ENCODE results near the gene USF2. TPM values are rescaled to one million over a fixed set of nuclear protein-coding genes. Genes with fewer than 3 reads are reported as not detected.

Gene USF2
- total and polyA plus RNA-seq, 2 of the 8 experiments (the other 6 are each of a cell fraction or from before 2014, with no cell fraction given) = 74.1 to 109 TPM

GRCh38 chr19:35272954-35273649 is 4.3 kb downstream of the USF2 start:
- Histone ChIP-seq H2AK5ac (ENCODE audit: low read depth, low read length) (no peak overlapping the region), H3K23ac (ENCODE audit: insufficient read length) (no peak overlapping the region), H2BK5ac (ENCODE audit: low read depth, low read length) (no peak overlapping the region), H3K79me2 (ENCODE audit: control insufficient read depth in 1 of 2, insufficient read depth in 2 of 2, low read length in 2 of 2) (0 out of 4 replicates have a peak, but pooled peaks cover 0 to 5% of the 10 kb centered on the region in 2 experiments), H2BK12ac (ENCODE audit: low read depth, low read length) (no peak overlapping the region), H4K5ac (ENCODE audit: insufficient read length, low read depth, low read length) (no peak overlapping the region), H3K4ac (replicated peaks; ENCODE audit: insufficient read length, low read depth, low read length) (no peak overlapping the region), H3K18ac (ENCODE audit: extremely low read depth, low read length) (no peak overlapping the region), H2AFZ (ENCODE audit: low read length) (no peak overlapping the region), H4K8ac (ENCODE audit: extremely low read depth, insufficient read depth, low read length) (no peak overlapping the region), H3K9ac (replicated peaks in 1 of 4; ENCODE audit: extremely low read depth in 1 of 4, low read depth in 3 of 4, low read length in 3 of 4) (no peak overlapping the region), H3K23me2 (ENCODE audit: low read depth, low read length) (no peaks in the 10 kb centered on the region; the same call in 1 of the 2 replicates), H3K36me3 (ENCODE audit: control insufficient read depth in 2 of 4, insufficient read depth in 4 of 4, low read length in 3 of 4) (peaks cover 16 to 28% (median 22%) of the 10 kb centered on the region in 4 experiments), H3K9me3 (ENCODE audit: insufficient read depth in 2 of 2, low read depth in 1 of 2, low read length in 1 of 2) (no peaks in the 10 kb centered on the region), H3K4me2 (ENCODE audit: insufficient read depth in 1 of 2, low read depth in 2 of 2, low read length in 2 of 2) (no peak overlapping the region), H3K4me1 (replicated peaks in 1 of 4; ENCODE audit: control insufficient read depth in 3 of 4, insufficient read depth in 4 of 4, low read length in 3 of 4) (peaks cover 0 to 6% (median 2%) of the 10 kb centered on the region in 4 experiments; a peak in 3 of 7 replicates), H4K20me1 (replicated peaks in 1 of 2; ENCODE audit: control insufficient read depth in 1 of 2, insufficient read depth in 2 of 2, low read length in 2 of 2) (peaks cover 0 to 10% of the 10 kb centered on the region in 2 experiments), H3K56ac (replicated peaks; ENCODE audit: insufficient read length, low read depth, low read length) (no peak overlapping the region), H3K27me3 (replicated peaks in 1 of 4; ENCODE audit: control insufficient read depth in 3 of 4, extremely low read depth in 1 of 4, insufficient read depth in 3 of 4, low read length in 3 of 4) (no peaks in the 10 kb centered on the region), H3K27ac (ENCODE audit: low read depth, low read length) (no peak overlapping the region), H3K4me3 (ENCODE audit: extremely low read depth in 1 of 4, insufficient read depth in 2 of 4, low read depth in 3 of 4, low read length in 4 of 4) (no peak overlapping the region), H4K91ac (replicated peaks; ENCODE audit: insufficient read length, low read length) (no peak overlapping the region), H2BK15ac (ENCODE audit: low read length) (no peak overlapping the region), H3K14ac (ENCODE audit: insufficient read length) (no peak overlapping the region), H2BK120ac (replicated peaks; ENCODE audit: low read depth, low read length) (no peak overlapping the region), H2BK20ac (ENCODE audit: low read length) (no peak overlapping the region), H3K79me1 (ENCODE audit: low read depth, low read length) (peaks cover 3% of the 10 kb centered on the region; the same call in 1 of the 2 replicates)
- DNase-seq (ENCODE audit: low read depth in 1 of 2, low spot score in 2 of 2) = no peak
- POLR2A ChIA-PET (ENCODE audit: partially characterized antibody) = interaction anchor here (1.0 to 2.8 kb wide), 4 partner anchors 8 to 39 kb away, joined by 3 to 15 read pairs (median 8); partner anchors contain the start of gene HAMP
- CTCF ChIA-PET (ENCODE audit: partially characterized antibody) = interaction anchor here (1.2 kb wide), 1 partner anchor 14 kb away, joined by 3 read pairs; no protein-coding TSS in a partner anchor
- no peak for FAIRE-seq
- WGBS, 2 experiments (ENCODE audit: extremely low coverage in 1 of 2, insufficient coverage in 1 of 2, insufficient read length in 1 of 2, insufficient replicate concordance in 2 of 2, low coverage in 1 of 2, low lambda C conversion rate in 2 of 2, missing lambda C conversion rate in 1 of 2) = 85% methylated on average over 9 of the region's 10 CpGs; no CpG with 5 or more reads in 1 of the 2 experiments
- no peak for TF ChIP-seq CBX5 (IDR thresholded peaks at IDR 0.05; ENCODE audit: low read depth, low read length)
- no peak for TF ChIP-seq EGR1 (IDR thresholded peaks at IDR 0.05; ENCODE audit: borderline replicate concordance, low read depth, low read length)
- no peak for TF ChIP-seq ATF2 (IDR thresholded peaks at IDR 0.05; ENCODE audit: low read length)
- TF ChIP-seq SRF (IDR thresholded peaks at IDR 0.05; ENCODE audit: low read depth, low read length) = no peak
- no peak for TF ChIP-seq EP300 (IDR thresholded peaks at IDR 0.05; ENCODE audit: borderline replicate concordance in 1 of 2, low read depth in 2 of 2, low read length in 2 of 2)
- no peak for TF ChIP-seq KDM1A (IDR thresholded peaks at IDR 0.05; ENCODE audit: borderline replicate concordance, low read length)
- no peak for TF ChIP-seq GTF2F1 (IDR thresholded peaks at IDR 0.05; ENCODE audit: borderline replicate concordance, low read depth, low read length)
- no peak for TF ChIP-seq USF2 (IDR thresholded peaks at IDR 0.05; ENCODE audit: low read length)

All from H1 (cell line).